NK-92 (cell line): ENCODE results near the gene PACS2.

Experiments used
- DNase-seq: peaks from one replicate; lab custom pipeline; 2025; ENCODE audit not compliant: unreplicated experiment; lab: John Stamatoyannopoulos, UW

PACS2 gene

DNA sequence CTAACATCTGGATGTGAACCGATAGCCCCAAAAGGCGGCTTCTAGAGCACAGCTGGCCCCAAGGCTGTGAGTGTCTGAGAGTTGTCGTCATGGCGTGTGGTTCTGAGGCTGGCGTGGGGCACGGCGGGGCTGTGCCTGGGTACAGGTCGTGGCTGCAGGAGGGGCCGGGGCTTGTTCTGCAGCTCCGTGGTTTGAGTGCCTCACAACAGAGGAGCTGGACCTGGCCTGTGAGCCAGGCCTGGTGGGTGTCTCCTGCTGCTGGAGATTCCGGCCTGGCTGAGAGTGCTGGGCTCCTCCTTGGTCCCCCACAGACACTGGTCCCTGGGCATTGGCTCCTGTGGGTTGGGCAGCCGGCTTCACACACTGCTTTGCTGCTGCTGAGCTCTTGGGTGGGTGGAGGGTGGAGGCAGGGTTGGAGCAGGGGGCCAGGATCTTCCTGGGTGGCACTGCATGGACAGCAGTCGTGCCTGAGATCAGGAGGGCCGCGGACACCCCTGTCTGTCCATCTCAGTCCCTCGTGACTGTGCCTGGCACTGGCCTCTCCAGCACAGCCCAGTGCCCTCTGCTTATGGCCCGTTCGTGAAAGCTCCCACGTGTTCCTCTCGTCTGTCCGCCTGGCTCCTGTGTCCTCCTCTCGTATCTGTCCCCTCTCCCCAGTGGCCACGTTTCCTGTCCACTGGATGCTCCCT lies 52.0 kb downstream of the PACS2 start:
- DNase-seq, result no peak

DNA sequence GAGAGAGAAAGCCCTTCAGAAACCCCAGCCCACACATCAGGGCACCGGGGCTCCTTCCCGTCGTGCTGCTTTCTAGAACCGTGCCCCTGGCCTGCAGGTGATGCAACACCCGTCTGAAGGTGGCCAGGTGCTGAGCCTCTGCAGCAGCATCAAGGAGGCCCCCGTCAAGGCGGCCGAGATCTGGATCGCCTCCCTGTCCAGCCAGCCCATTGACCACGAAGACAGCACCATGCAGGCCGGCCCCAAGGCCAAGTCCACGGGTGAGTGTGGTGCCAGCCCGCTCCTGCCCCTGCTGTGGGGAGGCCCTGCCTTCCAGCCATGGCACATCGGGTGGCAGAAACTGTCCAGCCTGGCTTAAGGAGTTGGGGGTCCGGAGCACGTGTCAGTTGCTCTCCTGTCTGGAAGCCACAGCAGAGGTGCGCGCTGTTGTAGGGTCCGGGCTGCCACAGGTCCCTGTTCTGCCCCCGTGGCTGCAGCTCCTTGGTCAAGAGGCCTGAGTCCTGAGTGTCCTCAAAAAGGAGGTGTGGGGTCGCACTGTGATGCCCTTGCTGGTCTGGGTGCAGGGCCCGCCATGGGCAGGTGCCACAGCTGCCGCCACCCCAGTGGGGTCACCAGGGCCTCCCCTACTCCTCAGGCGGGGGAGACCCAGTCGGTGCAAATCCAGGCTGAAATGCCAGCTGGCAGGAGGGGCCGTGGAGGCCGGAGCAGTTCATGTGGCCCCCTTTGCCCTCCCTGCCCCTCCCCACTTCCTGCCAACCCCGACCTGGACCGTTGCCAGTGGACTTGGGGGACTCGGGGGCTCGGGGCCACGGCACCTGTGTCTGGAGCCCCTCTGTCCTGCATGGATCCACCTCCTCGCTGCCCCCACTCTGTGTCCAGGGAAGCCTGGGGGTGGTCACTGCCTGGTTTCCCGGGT lies 52.8 kb downstream of the PACS2 start:
- DNase-seq, result no peak

DNA sequence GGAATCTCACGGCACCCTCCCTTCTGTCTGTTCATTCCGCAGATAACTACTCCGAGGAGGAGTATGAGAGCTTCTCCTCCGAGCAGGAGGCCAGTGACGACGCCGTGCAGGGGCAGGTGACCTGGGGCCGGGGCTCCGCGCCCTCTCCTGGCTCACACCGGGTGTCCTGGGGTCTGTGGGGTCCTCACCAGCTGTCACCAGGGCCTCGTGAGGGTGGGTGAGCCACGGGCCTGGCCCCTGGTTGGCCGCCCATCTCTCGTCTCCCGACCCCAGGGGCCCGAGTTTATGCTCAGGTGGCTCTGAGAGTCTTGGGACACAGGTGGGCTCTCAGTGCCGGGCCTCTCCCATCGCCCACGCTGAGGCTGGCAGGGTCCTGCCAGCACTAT lies 53.5 kb downstream of the PACS2 start:
- DNase-seq, result no peak

DNA sequence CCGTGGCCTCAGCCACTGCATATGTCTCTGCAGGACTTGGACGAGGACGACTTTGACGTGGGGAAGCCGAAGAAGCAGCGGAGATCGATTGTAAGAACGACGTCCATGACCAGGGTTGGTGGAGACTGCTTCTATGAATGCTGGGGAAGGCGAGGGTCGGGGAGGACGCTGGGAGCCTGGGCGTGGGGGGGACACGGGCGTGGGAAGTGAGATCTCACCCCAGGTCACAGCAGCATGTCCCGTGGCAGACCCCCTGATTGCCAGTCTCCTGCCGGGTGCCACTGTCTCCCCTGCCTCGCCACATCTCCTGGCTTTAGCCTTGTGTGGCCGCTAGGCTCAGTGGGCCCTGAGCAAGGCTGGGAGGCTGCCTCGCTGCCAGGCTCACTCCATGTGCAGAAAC lies 53.9 kb downstream of the PACS2 start:
- DNase-seq, result no peak

DNA sequence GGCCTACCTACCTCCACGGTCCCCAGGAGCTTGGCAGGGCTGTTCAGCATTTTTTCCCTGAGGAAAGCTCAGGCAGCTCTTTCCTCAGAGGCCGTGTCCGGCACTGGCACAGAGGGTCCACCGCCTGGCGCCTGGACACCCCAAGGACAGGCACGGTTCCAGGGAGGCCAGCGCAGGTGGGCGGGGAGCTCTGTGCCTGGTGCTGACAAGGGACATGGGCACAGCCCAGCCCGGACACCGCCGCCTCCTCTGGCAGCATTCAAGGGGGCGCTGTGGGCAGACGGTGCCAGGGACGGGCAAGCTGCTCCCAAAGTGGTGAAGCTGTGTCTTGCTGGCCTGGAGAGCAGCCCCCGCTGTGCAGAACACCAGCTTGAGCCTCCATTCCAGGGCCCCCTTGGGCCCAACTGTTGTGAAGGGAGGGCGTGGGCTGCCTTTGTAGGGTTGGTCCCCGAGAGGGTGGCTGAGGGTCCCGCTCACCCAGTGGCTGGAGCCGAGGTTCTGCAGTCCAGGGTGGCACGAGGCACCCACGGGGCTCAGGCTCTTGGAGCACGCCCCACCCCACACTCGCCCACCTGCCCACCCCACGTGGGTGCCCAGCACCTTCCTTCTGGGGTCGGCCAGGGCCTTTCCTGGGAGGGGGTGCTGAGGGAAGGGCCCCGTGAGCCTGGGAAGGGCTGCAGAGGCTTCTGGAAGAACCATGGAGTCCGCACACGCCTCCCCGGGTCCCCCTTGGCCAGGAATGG lies 54.5 kb downstream of the PACS2 start:
- DNase-seq, result no peak

DNA sequence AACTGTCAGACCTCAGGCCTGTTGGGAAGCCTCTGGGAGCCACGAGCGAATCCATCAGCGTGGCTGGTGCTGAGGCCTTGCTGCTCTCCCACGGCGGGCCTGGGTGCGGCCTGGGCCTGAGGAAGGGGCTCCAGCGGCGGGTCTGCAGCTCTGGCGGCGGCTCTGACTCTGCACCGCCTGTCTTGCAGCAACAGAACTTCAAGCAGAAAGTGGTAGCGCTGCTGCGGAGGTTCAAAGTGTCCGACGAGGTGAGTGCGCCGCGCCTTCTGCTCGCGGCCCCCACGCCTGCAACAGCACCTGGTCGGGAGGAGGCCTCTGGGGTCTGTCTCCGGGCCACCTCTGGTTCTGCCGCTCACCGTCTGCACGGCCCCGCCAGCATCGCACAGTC lies 55.1 kb downstream of the PACS2 start:
- DNase-seq, result no peak

DNA sequence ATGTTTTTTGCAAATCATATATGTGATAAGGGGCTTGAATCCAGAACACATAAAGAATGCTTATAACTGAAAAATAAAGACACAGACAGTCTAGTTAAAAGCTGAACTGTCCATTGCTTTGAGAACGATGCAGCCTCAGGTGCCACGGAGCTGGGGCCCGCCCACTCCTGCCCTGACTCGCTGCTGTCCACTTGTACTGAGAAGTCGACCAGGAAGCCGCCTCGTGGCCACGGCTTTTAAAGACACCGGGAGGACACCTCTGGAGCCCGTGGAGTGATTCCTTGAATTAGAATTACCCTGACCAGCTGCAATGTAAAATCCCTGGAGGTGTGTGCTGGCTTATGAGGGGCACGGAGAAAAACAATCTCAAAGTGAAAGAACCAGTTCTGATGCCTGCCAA lies 59.8 kb downstream of the PACS2 start:
- DNase-seq, result no peak

DNA sequence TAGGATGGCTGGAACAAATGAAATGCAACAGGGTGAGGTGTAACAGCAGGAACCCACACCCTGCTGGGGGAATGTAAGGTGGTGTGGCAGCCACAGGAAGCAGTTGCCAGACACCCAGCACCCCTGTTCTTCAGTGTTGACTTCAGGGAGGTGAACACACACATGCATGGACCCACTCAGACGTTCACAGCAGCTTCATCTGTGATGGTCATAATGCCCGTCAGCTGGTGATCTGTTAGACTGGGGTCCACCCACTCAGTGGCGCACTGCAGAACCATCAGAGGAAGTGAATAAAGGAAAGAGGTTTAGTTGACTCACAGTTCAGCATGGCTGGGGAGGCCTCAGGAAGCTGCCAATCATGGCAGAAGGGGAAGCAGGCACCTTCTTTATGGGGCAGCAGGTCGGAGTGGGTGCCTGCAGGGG lies 61.1 kb downstream of the PACS2 start:
- no peak for DNase-seq

DNA sequence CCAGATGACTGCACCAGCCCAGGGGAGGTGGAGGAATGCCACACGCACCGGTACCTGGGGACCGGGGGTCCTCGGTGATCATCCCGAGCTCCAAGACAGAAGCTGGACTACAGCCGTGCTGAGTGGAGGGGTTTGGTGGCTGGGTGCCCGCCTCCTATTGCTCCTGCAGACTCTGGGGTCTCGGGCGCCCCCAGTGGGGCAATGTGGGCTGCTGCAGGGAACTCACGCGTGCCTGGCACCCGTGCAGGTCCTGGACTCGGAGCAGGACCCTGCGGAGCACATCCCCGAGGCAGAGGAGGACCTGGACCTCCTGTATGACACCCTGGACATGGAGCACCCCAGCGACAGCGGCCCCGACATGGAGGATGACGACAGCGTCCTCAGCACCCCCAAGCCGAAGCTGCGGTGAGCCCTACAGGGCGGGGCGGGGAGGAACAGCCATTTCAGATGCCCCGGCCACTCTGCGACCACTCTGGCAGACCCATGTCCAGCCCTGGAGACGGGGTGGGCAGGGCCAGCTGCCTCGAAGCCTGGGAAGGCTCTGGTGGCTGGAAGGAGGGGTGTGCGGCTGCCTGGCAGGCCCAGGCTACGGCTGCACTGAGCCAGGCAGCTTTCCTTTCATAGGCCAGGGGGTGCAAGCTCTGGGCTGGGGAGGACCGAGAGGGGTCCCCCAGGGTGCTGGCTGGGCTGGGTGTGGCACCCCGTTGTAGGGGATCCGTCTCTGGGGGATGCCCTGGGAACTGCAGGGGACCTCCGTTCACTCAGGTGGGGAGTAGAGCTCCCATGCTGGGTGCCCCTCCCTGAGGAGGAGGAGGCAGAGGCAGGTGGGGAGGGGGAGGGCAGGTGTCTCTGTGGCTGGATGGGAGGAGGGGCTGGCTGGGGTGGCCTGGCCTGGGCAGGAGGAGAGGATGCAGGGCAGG lies 62.2 kb downstream of the PACS2 start:
- no peak for DNase-seq

DNA sequence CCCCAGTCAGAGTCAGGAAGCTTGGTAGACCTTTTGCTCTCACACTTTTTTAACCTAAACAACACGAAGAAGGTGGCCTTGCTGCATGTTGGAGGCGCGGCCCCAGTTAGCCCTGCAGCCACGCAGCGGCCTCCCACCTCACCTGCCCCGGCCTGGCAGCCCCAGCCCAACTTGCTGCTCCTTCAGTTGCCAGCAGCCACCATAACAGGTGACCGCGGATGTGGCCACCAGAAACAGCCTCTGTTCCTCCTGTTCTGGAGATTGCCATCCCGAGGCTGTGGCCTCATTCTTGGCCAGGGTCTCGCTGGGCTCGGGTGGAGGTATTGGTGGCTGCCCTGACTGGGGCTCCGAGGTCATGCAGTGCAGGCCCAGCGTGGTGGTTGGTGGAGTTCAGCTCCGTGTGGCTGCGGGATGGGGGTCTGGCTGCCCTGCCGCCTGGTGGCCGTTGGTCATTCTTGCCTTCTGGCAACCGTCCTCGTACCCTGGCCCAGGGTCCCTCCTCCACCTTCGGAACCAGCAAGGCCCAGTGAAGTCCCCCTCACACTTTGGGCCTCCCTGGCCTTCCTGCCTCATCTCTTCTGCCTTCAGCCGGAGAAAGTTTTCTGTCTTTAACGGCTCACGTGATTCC lies 63.1 kb downstream of the PACS2 start:
- DNase-seq, result no peak

DNA sequence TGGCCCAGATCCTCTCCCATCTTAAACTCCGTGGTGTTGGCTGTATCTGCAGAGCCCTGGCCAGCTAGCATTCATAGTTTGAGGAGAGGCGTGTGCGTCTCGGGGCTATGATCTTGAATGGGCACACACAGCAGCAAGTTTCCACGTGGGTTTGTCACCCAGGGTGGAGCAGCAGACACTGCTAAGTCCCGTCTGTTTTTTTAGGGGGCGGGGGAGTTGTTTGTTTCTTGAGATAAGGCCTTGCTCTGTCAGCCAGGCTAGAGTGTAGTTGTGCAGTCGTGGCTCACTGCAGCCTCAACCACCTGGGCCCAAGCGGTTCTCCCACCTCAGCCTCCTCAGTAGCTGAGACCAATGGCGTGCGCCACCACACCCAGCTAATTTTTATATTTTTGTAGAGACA lies 63.7 kb downstream of the PACS2 start:
- no peak for DNase-seq

DNA sequence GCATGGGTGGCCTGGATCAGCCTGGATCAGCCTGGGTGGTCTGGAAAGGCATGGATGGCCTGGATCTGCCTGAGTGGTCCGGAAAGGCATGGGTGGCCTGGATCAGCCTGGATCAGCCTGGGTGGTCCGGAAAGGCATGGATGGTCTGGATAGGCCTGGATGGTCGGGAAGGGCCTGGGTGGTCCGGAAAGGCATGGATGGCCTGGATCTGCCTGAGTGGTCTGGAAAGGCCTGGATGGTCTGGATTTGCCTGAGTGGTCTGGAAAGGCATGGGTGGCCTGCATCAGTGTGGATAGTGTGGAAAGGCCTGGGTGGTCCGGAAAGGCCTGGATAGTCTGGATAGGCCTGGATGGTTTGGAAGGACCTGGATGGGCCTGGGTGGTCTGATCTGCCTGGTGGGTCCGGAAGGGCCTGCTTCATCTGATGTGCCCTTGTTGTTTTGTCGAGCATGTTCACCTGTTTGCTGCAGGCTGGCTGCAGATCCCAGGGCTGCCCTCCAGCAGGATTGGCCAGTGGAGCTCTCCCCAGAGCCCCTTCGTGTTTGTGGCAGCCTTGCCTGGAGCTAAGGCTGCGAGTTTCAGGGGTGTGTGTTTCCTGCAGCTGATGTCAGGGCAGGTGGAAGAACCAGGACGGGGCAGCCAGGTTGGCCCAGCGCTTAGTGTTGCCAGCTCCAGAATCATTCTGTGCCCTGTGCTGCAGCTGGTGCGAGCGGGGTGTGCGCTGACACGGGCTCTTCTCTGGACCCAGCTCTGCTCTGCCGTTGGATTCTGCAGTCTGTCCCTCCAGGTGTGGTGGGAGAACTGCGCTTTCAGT lies 64.5 kb downstream of the PACS2 start:
- no peak for DNase-seq

DNA sequence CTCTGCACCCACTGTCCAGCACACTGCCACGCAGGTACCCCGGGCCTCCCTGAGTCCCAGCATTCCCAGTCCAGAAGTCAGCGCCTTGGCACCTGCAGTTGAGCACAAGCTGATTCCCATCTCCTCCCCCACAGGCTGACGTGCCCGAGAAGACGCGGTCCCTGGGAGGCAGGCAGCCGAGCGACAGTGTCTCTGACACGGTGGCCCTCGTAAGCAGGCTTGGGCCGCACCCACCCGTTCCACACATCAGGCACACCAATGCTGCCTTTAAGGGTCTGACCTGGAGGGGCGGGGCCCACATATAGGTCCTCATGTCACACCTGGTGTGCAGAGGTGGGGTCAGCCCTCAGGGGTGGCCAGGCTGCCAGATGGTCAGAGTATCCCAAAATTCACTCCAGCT lies 65.4 kb downstream of the PACS2 start:
- no peak for DNase-seq

DNA sequence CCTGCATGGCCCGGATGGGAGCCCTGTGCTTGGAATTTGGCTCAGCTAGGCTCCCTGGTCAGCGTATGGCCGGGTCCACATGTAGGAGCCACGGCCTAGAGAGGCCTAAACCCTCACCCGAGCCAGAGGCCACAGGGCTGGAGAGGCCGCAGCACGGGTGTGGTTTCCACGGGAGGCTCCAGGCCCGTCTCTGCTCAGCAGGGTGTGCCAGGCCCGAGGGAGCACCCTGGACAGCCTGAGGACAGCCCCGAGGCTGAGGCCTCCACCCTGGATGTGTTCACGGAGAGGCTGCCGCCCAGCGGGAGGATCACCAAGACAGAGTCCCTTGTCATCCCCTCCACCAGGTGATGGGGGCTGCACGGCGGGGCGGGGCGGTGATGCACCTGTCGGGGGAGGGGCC lies 66.2 kb downstream of the PACS2 start:
- no peak for DNase-seq

DNA sequence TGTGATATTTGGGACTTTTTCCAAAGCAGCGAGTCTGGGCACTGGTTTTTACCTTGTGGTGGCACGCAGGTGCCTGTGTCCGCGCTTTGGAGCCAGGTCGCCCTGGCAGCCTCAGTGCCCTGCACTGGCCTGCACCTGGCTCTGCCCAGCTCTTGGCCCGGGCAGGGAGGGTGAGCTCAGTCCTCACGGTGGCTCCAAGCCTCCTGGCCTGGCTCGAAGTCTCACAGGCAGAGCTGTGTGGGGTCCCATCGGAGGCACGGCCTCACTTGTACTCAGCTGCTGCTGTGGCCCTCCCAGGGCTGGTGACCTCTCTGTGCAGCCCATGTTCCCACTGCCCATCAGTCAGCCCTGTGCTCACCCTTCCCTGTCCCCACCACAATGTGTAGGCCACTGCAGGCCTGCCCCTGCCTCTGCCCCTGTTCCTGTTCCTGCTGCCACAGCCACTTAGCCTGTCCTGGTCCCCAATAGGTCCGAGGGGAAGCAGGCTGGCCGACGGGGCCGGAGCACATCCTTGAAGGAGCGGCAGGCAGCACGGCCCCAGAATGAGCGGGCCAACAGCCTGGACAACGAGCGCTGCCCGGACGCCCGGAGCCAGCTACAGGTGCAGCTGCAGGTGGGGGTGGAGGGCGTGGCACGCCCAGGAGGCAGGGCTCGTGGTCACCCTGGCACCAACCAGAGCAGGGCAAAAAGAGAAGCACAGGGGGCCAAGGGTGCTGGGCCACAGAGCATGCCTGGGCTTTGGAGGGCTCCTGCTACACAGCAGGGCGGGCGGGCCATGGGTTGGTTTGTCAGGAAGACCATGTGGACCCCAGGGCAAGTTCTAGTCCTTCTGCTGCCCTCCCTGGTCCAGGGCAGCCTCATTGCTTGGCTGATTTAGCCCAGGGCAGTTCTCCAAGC lies 67.1 kb downstream of the PACS2 start:
- no peak for DNase-seq

DNA sequence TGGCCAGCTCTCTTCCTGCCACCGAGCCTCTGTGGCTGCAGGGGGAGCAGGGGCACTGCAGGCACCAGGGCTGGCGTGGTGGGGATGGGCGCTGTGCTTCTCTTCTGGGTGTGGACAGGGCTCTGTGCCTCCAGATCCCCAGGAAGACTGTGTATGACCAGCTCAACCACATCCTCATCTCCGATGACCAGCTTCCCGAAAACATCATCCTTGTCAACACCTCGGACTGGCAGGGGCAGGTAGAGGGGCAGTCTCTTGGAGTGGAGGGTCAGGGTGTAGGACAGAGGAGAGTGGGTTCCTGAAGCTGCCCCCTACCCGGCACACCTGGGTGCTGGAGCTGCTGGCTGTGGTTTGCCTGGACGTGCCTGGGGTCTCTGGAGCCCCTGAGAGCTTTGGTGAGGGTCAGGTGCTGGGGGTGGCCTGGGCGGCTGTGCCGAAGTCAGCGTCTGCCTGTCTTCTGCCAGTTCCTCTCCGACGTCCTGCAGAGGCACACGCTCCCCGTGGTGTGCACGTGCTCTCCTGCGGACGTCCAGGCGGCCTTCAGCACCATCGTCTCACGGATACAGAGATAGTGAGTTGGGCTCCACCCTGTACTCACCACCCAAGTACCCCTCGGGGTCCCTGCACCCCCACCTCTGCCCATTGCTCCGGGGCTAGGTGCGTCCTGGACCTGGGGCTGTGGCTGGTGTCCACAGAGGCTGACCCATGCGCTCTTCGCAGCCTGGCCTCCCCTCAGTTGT lies 68.0 kb downstream of the PACS2 start:
- DNase-seq, result no peak

DNA sequence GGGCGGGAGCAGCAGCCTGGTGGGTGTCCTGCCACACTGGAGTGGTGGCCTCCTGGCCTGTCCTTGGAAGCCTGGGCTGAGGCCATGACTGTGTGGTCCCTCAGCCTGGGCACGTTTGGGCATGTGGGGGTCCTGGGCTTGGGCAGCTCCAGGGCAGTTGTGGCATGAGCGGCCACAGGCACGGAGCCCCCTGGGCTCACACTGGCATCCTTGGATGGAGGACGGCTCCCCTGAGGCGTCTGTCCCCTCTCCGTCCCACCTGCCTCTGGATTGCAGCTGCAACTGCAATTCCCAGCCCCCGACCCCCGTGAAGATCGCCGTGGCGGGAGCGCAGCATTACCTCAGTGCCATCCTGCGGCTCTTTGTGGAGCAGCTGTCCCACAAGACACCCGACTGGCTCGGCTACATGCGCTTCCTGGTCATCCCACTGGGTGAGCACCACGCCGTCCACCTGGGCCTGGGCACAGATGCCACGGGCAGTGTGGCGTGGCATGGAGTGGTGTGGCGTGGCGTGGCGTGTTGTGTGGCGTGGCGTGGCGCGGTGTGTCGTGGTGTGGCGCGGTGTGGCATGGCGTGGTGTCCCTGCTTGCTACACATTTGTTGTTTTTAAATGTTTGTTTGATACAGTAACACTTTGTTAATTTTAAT lies 68.7 kb downstream of the PACS2 start:
- DNase-seq, result no peak
